Activated CD8-positive, alpha-beta memory T cell treated with anti-CD3 and anti-CD28 coated beads, Interleukin-2, amount 50 U/mL, for 4 hours (primary cell): ENCODE data around the gene IL21.
"Not testable (repeated sequence)": the region's sequence is repeated elsewhere in the genome, so short reads cannot be mapped to it uniquely, and the experiment has no call there.

ENCODE experiments used
- DNase-seq: peaks from one replicate; pipeline ENCODE4 v3.0.0-alpha.2; 2020

The IL21 gene

GRCh38 chr4:122576261-122577188, 44.3 kb downstream of the IL21 start:
- DNase-seq = no peak

- not testable (repeated sequence) for DNase-seq
These were observed 46.5 kb downstream of the IL21 start for GRCh38 chr4:122574347-122574746.

GRCh38 chr4:122562449-122562848, 58.4 kb downstream of the IL21 start:
- no peak for DNase-seq
